DOHH2 (cell line): ENCODE data around the gene DCANP1.

ENCODE experiments used
- H3F3A ChIP-seq: fragments of 200-600 bp; sonication (generic), shearing (Covaris generic); 2 replicates; pipeline ENCODE4 v1.6.0; 2016; ENCODE audit warnings: antibody characterized with exemption, mild to moderate bottlenecking; ENCODE audit not compliant: control insufficient read depth, insufficient read depth
- H3K27ac ChIP-seq: fragments of 200-600 bp; sonication (generic); 2 replicates; pipeline ENCODE4 v1.5.1; 2014; ENCODE audit warnings: low read depth, mild to moderate bottlenecking, low read length, moderate library complexity
- H3K27me3 ChIP-seq: fragments of 200-600 bp; sonication (generic); 2 replicates; pipeline ENCODE4 v1.6.1; 2014; ENCODE audit warnings: mild to moderate bottlenecking, low read length, mixed read lengths; ENCODE audit not compliant: control insufficient read depth
- H3K36me3 ChIP-seq: fragments of 200-600 bp; sonication (generic); 2 replicates; pipeline ENCODE4 v1.6.1; 2014; ENCODE audit warnings: mild to moderate bottlenecking, low read length, moderate library complexity, mixed read lengths; ENCODE audit not compliant: control insufficient read depth
- H3K4me1 ChIP-seq: fragments of 200-600 bp; sonication (generic); 2 replicates; pipeline ENCODE4 v1.6.1; 2014; ENCODE audit warnings: mild to moderate bottlenecking, low read length, mixed read lengths; ENCODE audit not compliant: control insufficient read depth
- H3K4me2 ChIP-seq: fragments of 200-600 bp; sonication (generic); 2 replicates; pipeline ENCODE4 v1.6.0; 2014; ENCODE audit warnings: mild to moderate bottlenecking, low read length, moderate library complexity
- H3K4me3 ChIP-seq: fragments of 200-600 bp; sonication (generic); 2 replicates; pipeline ENCODE4 v1.5.1; 2014; ENCODE audit warnings: mild to moderate bottlenecking, low read length, mixed read lengths
- H3K79me2 ChIP-seq: fragments of 200-600 bp; sonication (generic); 2 replicates; pipeline ENCODE4 v1.6.1; 2014; ENCODE audit warnings: mild to moderate bottlenecking, low read length, mixed read lengths; ENCODE audit not compliant: control insufficient read depth
- H3K9me2 ChIP-seq: fragments of 200-600 bp; sonication (generic); replicated peaks from 2 replicates; pipeline ENCODE4 v1.6.1; 2014; ENCODE audit warnings: mild to moderate bottlenecking, low read length, mixed read lengths; ENCODE audit not compliant: control insufficient read depth
- H3K9me3 ChIP-seq: fragments of 200-600 bp; sonication (generic); 2 replicates; pipeline ENCODE4 v1.6.1; 2014; ENCODE audit warnings: antibody characterized with exemption, low read length, mixed read lengths; ENCODE audit not compliant: control insufficient read depth, insufficient read depth
- H4K20me1 ChIP-seq: fragments of 200-600 bp; sonication (generic); 2 replicates; pipeline ENCODE4 v1.6.0; 2014; ENCODE audit warnings: low read depth, mild to moderate bottlenecking, antibody characterized with exemption, low read length, moderate library complexity; ENCODE audit not compliant: control insufficient read depth, insufficient read depth
- EZH2phosphoT487 ChIP-seq: fragments of 200-600 bp; sonication (generic); IDR thresholded peaks from 2 replicates; pipeline ENCODE4 v1.6.1; 2017; ENCODE audit warnings: borderline replicate concordance, mild to moderate bottlenecking, antibody characterized with exemption, low read length, moderate library complexity, mixed read lengths
- TF ChIP-seq, protein P1 (sequence below): fragments of 200-600 bp; sonication (generic); IDR thresholded peaks from one replicate; pipeline ENCODE4 v1.5.1; 2014; ENCODE audit warnings: antibody characterized with exemption, mild to moderate bottlenecking, low read depth, low read length; ENCODE audit not compliant: poor library complexity, severe bottlenecking

DCANP1 gene

DNA sequence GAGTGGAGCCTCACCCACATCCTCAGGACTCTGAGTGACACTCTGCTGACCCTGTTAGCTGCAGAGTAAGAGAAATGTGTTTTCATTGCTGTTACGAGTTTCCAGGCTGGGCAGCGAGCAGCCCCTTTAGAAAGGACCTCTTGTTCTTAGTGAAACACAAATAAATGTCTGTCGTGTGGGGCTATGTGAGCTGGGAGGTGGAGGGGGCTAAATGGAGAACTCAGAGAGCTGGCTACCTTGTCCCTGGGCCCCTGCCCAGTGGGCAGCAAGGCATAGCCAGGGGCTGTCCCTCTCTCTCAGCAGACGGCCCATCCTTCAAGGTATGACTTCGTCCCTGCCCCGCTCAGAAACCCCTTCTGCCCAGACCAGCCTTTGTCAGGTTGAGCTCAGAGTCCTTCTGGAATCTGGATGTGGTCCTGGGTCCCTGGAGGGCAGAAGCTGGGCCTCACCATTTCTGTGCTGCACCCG lies 10.2 kb downstream of the DCANP1 start:
- Histone ChIP-seq H3K36me3 (no peaks in the 10 kb centered on the region), H3K79me2 (no peaks in the 10 kb centered on the region), H3K27ac (no peak overlapping the region), H3F3A (no peaks in the 10 kb centered on the region), H3K27me3 (peaks cover 20% of the 10 kb centered on the region), H3K9me3 (no peaks in the 10 kb centered on the region), H4K20me1 (no peaks in the 10 kb centered on the region), H3K4me3 (no peak overlapping the region), H3K4me1 (peaks cover 14% of the 10 kb centered on the region), H3K9me2 (no peaks in the 10 kb centered on the region), H3K4me2 (peak overlapping the region; percentile 47)
- no peak for TF ChIP-seq EZH2phosphoT487
- TF ChIP-seq, protein P1, sequence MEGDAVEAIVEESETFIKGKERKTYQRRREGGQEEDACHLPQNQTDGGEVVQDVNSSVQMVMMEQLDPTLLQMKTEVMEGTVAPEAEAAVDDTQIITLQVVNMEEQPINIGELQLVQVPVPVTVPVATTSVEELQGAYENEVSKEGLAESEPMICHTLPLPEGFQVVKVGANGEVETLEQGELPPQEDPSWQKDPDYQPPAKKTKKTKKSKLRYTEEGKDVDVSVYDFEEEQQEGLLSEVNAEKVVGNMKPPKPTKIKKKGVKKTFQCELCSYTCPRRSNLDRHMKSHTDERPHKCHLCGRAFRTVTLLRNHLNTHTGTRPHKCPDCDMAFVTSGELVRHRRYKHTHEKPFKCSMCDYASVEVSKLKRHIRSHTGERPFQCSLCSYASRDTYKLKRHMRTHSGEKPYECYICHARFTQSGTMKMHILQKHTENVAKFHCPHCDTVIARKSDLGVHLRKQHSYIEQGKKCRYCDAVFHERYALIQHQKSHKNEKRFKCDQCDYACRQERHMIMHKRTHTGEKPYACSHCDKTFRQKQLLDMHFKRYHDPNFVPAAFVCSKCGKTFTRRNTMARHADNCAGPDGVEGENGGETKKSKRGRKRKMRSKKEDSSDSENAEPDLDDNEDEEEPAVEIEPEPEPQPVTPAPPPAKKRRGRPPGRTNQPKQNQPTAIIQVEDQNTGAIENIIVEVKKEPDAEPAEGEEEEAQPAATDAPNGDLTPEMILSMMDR = no peak

DNA sequence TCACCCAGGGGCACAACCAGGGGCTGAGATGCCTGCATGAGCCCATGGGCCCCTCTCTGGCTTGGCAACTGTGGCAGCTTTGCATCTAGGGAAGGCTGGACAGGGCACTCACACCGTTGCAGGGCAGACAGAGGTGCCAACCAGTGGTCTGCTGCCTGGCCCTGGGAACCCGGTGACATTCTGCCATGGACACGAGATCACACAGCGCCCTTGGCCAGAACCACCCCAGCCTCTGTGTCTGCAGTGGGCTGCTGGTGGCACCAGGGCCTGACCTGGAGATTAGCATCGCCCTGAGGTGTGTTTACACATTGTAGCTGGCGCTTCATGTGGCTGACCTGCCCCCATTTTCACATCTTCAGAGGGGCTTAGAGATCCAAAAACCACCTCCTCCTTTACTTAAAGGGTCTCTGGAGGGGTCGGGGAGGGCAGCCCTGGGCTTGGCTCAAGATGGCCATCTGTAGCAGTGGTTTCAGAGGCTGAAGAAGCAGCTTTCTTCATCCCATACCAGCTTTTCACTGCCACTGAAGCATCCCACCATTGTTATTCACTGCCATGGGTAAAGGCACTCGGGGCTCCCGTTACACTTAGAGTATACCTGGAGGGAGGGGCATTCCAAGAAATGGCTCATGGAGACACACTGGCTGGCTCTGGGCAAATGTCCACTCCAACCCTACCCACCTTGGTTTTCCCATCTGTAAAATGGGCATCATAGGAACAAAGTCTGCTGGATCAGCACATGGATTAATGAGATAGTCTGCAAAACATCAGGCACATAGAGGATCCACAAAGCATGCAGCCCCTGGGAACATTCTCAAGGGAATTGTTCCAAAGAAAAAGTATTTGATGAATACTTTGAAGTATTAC lies 11.4 kb downstream of the DCANP1 start:
- no peaks in the 10 kb centered on the region for H3F3A ChIP-seq
- H3K36me3 ChIP-seq = no peaks in the 10 kb centered on the region
- H3K4me1 ChIP-seq = peaks cover 14% of the 10 kb centered on the region
- no peaks in the 10 kb centered on the region for H3K79me2 ChIP-seq
- H4K20me1 ChIP-seq = no peaks in the 10 kb centered on the region
- no peak overlapping the region for H3K4me2 ChIP-seq
- no peak overlapping the region for H3K27ac ChIP-seq
- H3K4me3 ChIP-seq = no peak overlapping the region
- peaks cover 17% of the 10 kb centered on the region for H3K27me3 ChIP-seq
- H3K9me3 ChIP-seq = no peaks in the 10 kb centered on the region
- TF ChIP-seq EZH2phosphoT487 = no peak
- TF ChIP-seq, protein P1 = no peak
- no peaks in the 10 kb centered on the region for H3K9me2 ChIP-seq

DNA sequence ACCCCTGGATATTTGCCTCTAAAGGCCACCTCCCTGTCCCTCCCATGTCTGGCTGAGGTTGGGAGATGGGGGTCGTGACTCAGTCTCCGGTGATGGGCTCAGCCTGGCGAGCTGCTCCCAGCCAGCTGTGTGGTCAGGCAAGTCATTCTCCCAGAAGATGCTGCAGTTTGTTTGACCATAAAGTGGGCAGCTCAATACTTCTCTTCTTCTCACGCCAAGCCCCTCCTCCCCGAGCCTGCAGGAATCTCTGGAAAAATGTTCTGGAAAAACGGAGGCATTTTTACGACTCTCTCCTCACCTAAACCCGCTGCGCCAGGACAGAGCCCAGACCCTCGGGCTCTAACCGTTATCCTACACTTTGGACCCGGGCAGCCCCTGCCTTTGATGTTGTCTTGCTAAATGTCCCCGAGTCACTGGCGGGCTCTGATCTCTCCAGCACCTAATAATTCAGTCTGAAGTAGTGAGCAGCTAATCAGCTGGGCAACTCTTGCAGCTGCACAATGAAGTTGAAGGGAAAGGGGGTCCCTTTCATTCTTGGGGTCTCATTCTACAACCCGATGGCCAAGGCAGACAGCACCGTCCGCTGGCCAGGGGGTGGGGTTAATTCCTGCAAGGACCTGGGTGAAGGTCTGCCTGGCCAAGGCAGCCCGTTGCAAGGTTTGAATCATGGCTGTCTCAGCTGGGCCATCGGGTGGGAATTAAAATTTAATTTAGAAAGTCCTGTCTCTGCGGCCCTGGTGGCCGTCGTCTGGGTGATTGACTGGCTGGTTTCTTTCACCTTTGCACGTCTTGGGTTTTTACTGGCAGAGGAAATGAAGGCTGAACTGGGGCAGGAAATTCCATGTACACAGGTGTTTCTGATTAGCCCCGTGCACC lies 12.3 kb downstream of the DCANP1 start:
- Histone ChIP-seq H3F3A (no peaks in the 10 kb centered on the region), H4K20me1 (no peaks in the 10 kb centered on the region), H3K27me3 (peaks cover 17% of the 10 kb centered on the region), H3K9me3 (no peaks in the 10 kb centered on the region), H3K4me3 (no peak overlapping the region), H3K79me2 (no peaks in the 10 kb centered on the region), H3K36me3 (no peaks in the 10 kb centered on the region), H3K4me2 (no peak overlapping the region), H3K4me1 (peaks cover 14% of the 10 kb centered on the region), H3K9me2 (no peaks in the 10 kb centered on the region), H3K27ac (no peak overlapping the region)
- TF ChIP-seq, protein P1 = no peak
- no peak for TF ChIP-seq EZH2phosphoT487
